ENCODE results near the gene RHOBTB3. TPM values are rescaled to one million over a fixed set of nuclear protein-coding genes. Genes with fewer than 3 reads are reported as not detected.

RHOBTB3 gene
- total RNA-seq, 1 experiment from 2014 or later = 6.8 TPM

GRCh38 chr5:95746722-95747679, 15.9 kb downstream of the RHOBTB3 start:
- Histone ChIP-seq H3K4me2 (ENCODE audit: insufficient read depth, insufficient read length, low read length) (no peak overlapping the region), H3K27ac (ENCODE audit: insufficient read length, low read depth, low read length) (no peak overlapping the region), H3K23ac (ENCODE audit: insufficient read length, low read depth, low read length) (no peak overlapping the region), H3K79me1 (ENCODE audit: insufficient read depth, low read depth, low read length, poor library complexity, severe bottlenecking) (no peaks in the 10 kb centered on the region), H3K27me3 (ENCODE audit: insufficient read depth, low read length) (no peaks in the 10 kb centered on the region), H2BK5ac (ENCODE audit: insufficient read length, low read length) (no peak overlapping the region), H4K5ac (ENCODE audit: insufficient read length, low read depth, low read length) (no peak overlapping the region), H3K9ac (ENCODE audit: extremely low read depth, insufficient read length, low read length) (no peak overlapping the region), H3T11ph (ENCODE audit: low read length) (no peak overlapping the region), H3K14ac (ENCODE audit: insufficient read depth, low read length) (no peak overlapping the region), H3K9me3 (ENCODE audit: control insufficient read depth, low read depth, low read length) (no peaks in the 10 kb centered on the region), H2AFZ (ENCODE audit: low read length) (no peak overlapping the region), H3K4ac (ENCODE audit: low read depth, low read length) (no peak overlapping the region), H2AK5ac (ENCODE audit: insufficient read length, low read length) (no peak overlapping the region), H3K79me2 (ENCODE audit: insufficient read depth, low read length) (no peaks in the 10 kb centered on the region), H4K91ac (ENCODE audit: insufficient read length, low read depth, low read length) (no peak overlapping the region), H3K56ac (ENCODE audit: insufficient read length, low read depth, low read length) (no peak overlapping the region), H4K8ac (replicated peaks; ENCODE audit: insufficient read length, low read depth, low read length) (no peak overlapping the region), H2BK120ac (ENCODE audit: low read depth, low read length, poor library complexity, severe bottlenecking) (no peak overlapping the region), H3K4me1 (ENCODE audit: insufficient read depth, low read length) (no peaks in the 10 kb centered on the region), H3K18ac (ENCODE audit: insufficient read length, low read depth, low read length) (no peak overlapping the region), H2BK12ac (ENCODE audit: insufficient read length, low read depth, low read length) (no peak overlapping the region), H2BK15ac (ENCODE audit: low read depth, low read length) (no peak overlapping the region), H3K23me2 (ENCODE audit: insufficient read length, low read depth, low read length, poor library complexity, severe bottlenecking) (no peaks in the 10 kb centered on the region), H2BK20ac (ENCODE audit: low read depth, low read length, poor library complexity, severe bottlenecking) (no peak overlapping the region), H4K20me1 (ENCODE audit: control insufficient read depth, insufficient read depth, insufficient read length) (no peaks in the 10 kb centered on the region)
- no peak overlapping the region for H3K27ac Mint-ChIP-seq
- no peaks in the 10 kb centered on the region for H3K27me3 Mint-ChIP-seq (ENCODE audit: low read depth)
- H3K36me3 Mint-ChIP-seq (ENCODE audit: insufficient read depth in 1 of 3, low read depth in 3 of 3) = peaks cover 0 to under 1% (median 0%) of the 10 kb centered on the region in 3 experiments; a peak in 2 of 7 replicates
- no CpG with 5 or more reads among the region's 8 CpGs for whole genome bisulfite sequencing (ENCODE audit: extremely low coverage, insufficient read length, low lambda C conversion rate)
- no peak for DNase-seq
- H3K4me1 Mint-ChIP-seq = peaks cover 0 to 3% of the 10 kb centered on the region in 2 experiments; a peak in 1 of 4 replicates
- no peak overlapping the region for H3K4me3 Mint-ChIP-seq
- no peak for TF ChIP-seq CTCF (conservative IDR thresholded peaks at IDR 0.05)
- no peaks in the 10 kb centered on the region for H3K9me3 Mint-ChIP-seq
